ENCODE data around the gene EPN3. TPM values are rescaled to one million over a fixed set of nuclear protein-coding genes. Genes with fewer than 3 reads are reported as not detected.

Gene EPN3
- polyA plus RNA-seq, 1 donor from 2014 or later, result not detected

DNA sequence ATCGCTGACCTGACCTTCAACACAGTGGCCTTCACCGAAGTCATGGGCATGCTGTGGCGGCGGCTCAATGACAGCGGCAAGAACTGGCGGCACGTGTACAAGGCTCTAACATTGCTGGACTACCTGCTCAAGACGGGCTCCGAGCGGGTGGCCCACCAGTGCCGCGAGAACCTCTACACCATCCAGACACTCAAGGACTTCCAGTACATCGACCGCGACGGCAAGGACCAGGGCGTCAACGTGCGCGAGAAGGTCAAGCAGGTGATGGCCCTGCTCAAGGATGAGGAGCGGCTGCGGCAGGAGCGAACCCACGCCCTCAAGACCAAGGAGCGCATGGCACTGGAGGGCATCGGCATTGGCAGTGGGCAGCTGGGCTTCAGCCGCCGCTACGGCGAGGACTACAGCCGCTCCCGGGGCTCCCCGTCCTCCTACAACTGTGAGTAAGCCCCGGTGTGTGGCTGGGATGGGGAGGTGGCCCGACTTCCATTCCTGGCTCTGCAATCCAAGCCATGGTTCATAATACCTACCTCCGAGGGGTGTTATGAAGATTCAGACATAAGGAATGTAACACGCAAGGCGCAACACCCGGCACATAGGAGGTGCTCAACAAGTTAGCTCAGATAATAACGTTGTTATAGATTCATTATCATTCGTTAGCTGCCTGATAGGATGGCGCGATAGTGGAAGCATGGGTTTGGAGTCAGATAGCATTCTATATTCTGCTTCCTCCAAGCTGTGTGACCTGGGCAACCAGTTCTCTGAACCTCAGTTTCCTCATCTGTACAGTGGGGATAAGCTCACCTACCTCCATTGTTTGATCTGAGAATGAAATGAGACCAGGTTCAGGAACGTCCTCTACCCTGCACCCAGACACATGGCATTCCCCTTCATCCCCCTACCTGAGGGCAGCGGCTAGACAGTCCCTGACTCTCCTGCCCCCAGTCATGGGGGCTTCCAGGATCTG, 4.4 kb downstream of the EPN3 start:
- no peak overlapping the region for H2AFZ ChIP-seq (ENCODE audit: low read depth, low read length)
- H3K27me3 ChIP-seq (ENCODE audit: insufficient read depth, low read depth, low read length), result peaks cover 24% of the 10 kb centered on the region

DNA sequence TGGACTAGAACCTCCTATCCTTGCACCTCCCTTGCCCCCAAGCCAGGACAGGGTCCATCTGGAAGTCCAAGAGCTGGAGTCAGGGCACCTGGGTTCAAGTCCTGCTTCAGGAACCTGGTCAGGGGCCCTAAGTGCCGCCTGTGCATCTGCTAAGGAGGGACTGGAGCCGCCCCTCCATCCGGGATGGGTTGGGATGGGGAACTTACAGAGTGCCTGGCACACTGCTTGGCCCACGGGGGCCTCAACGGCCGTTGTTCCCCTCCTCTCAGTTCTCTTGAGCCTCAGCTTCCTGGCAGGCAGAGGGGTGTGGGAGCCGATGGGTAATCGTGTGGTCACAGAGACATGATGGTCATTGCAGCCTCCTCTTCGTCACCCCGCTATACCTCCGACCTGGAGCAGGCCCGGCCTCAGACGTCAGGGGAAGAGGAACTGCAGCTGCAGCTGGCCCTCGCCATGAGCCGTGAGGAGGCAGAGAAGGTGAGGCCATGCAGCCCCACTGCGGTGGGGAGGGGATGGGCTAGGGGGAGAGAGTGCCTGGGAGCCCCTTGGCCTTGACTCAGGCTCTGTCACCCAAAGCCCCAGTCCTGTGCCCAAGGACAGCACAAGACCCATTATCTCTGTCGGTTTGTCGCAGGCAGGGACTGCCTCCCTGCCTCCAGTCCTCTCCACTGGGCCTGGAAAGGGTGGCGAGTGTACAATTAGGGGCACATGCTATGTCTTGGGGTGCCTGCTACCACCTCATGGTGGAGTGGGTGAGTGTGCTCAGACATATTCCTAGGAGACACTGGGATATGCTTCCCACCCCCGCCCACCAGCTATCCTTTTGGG, 5.4 kb downstream of the EPN3 start:
- no peak overlapping the region for H3K27ac ChIP-seq (ENCODE audit: low read length)
- no peak overlapping the region for H3K4me2 ChIP-seq (ENCODE audit: low read length)
- no peak overlapping the region for H3K4me3 ChIP-seq (ENCODE audit: low read length)
- H3K9me3 ChIP-seq (ENCODE audit: low read length), result no peaks in the 10 kb centered on the region
- no peak for TF ChIP-seq MXI1 (conservative IDR thresholded peaks at IDR 0.05; ENCODE audit: poor library complexity, severe bottlenecking)
- TF ChIP-seq RAD21 (conservative IDR thresholded peaks at IDR 0.05), result no peak
- TF ChIP-seq SMC3 (conservative IDR thresholded peaks at IDR 0.05; ENCODE audit: poor library complexity), result no peak
- H3K79me2 ChIP-seq (replicated peaks; ENCODE audit: insufficient read depth, low read length), result no peaks in the 10 kb centered on the region
- no peaks in the 10 kb centered on the region for H4K20me1 ChIP-seq (ENCODE audit: insufficient read depth)
- no peaks in the 10 kb centered on the region for H3F3A ChIP-seq (ENCODE audit: insufficient read depth, low read length, poor library complexity, severe bottlenecking)
- H2AFZ ChIP-seq (ENCODE audit: low read depth, low read length), result no peak overlapping the region
- H3K9ac ChIP-seq (ENCODE audit: low read length), result no peak overlapping the region
- H3K36me3 ChIP-seq (ENCODE audit: insufficient read depth, low read length), result no peaks in the 10 kb centered on the region
- H3K9me2 ChIP-seq (ENCODE audit: insufficient read depth, low read length), result no peaks in the 10 kb centered on the region
- H3K27me3 ChIP-seq (ENCODE audit: insufficient read depth, low read depth, low read length), result peaks cover 14% of the 10 kb centered on the region

More for the DNA sequence above, 4.4 kb downstream of the EPN3 start:
- no peaks in the 10 kb centered on the region for H4K20me1 ChIP-seq (ENCODE audit: insufficient read depth)
- TF ChIP-seq, protein P1, sequence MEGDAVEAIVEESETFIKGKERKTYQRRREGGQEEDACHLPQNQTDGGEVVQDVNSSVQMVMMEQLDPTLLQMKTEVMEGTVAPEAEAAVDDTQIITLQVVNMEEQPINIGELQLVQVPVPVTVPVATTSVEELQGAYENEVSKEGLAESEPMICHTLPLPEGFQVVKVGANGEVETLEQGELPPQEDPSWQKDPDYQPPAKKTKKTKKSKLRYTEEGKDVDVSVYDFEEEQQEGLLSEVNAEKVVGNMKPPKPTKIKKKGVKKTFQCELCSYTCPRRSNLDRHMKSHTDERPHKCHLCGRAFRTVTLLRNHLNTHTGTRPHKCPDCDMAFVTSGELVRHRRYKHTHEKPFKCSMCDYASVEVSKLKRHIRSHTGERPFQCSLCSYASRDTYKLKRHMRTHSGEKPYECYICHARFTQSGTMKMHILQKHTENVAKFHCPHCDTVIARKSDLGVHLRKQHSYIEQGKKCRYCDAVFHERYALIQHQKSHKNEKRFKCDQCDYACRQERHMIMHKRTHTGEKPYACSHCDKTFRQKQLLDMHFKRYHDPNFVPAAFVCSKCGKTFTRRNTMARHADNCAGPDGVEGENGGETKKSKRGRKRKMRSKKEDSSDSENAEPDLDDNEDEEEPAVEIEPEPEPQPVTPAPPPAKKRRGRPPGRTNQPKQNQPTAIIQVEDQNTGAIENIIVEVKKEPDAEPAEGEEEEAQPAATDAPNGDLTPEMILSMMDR (IDR thresholded peaks at IDR 0.05; ENCODE audit: poor library complexity, severe bottlenecking), result no peak
- TF ChIP-seq RAD21 (conservative IDR thresholded peaks at IDR 0.05), result no peak
- TF ChIP-seq EZH2 (IDR thresholded peaks at IDR 0.05; ENCODE audit: borderline replicate concordance, insufficient read depth, low read length, poor library complexity, severe bottlenecking), result no peak
- no peak for TF ChIP-seq TAF1 (IDR thresholded peaks at IDR 0.05; ENCODE audit: low read depth)
- no peak overlapping the region for H3K4me2 ChIP-seq (ENCODE audit: low read length)
- no peaks in the 10 kb centered on the region for H3K9me2 ChIP-seq (ENCODE audit: insufficient read depth, low read length)
- H3K4me3 ChIP-seq (ENCODE audit: low read length), result no peak overlapping the region
- H3K79me2 ChIP-seq (replicated peaks; ENCODE audit: insufficient read depth, low read length), result no peaks in the 10 kb centered on the region
- no peaks in the 10 kb centered on the region for H3F3A ChIP-seq (ENCODE audit: insufficient read depth, low read length, poor library complexity, severe bottlenecking)
- no peak overlapping the region for H3K27ac ChIP-seq (ENCODE audit: low read length)
- no peaks in the 10 kb centered on the region for H3K36me3 ChIP-seq (ENCODE audit: insufficient read depth, low read length)
- H3K9me3 ChIP-seq (ENCODE audit: low read length), result no peaks in the 10 kb centered on the region
- no peak overlapping the region for H3K9ac ChIP-seq (ENCODE audit: low read length)

DNA sequence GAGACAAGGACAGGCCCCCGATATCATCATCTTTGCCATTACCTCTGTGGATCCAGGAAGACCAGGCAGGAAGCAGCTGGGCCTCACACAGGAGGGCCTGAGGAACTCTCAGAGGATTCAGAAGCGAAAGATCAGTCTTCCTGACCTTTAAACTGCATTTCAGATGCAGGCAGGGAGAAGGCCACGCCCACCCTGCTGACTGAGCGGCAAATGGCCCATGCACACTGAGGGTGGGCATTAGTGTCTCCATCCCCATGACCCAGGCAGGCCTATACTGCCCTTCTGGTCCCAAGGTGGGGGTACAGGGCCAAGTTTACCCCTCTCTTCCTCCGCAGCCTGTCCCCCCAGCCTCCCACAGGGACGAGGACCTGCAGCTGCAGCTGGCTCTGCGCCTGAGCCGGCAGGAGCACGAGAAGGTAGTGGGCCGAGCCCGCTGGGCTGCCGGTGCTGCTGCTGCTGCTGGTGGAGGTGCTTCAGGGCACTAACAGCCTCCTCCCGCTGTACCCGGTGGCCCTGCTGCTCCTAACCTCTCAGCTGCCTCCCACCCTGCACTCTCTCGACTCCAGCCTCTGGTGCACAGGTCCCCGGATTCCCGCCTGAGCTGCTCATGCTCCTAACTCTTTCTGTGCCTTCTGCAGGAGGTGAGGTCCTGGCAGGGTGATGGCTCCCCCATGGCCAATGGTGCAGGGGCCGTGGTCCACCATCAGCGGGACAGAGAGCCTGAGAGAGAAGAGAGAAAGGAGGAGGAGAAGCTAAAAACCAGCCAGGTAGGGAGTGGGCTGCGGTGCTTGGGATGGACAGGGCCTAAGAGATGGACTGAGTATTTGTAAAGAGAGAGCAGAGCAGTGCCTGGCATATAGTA, 6.2 kb downstream of the EPN3 start:
- H3K9ac ChIP-seq (ENCODE audit: low read length), result no peak overlapping the region
- no peak overlapping the region for H3K4me2 ChIP-seq (ENCODE audit: low read length)
- no peaks in the 10 kb centered on the region for H3K36me3 ChIP-seq (ENCODE audit: insufficient read depth, low read length)
- H3K79me2 ChIP-seq (replicated peaks; ENCODE audit: insufficient read depth, low read length), result no peaks in the 10 kb centered on the region
- H3K9me2 ChIP-seq (ENCODE audit: insufficient read depth, low read length), result no peaks in the 10 kb centered on the region
- TF ChIP-seq, protein P2, sequence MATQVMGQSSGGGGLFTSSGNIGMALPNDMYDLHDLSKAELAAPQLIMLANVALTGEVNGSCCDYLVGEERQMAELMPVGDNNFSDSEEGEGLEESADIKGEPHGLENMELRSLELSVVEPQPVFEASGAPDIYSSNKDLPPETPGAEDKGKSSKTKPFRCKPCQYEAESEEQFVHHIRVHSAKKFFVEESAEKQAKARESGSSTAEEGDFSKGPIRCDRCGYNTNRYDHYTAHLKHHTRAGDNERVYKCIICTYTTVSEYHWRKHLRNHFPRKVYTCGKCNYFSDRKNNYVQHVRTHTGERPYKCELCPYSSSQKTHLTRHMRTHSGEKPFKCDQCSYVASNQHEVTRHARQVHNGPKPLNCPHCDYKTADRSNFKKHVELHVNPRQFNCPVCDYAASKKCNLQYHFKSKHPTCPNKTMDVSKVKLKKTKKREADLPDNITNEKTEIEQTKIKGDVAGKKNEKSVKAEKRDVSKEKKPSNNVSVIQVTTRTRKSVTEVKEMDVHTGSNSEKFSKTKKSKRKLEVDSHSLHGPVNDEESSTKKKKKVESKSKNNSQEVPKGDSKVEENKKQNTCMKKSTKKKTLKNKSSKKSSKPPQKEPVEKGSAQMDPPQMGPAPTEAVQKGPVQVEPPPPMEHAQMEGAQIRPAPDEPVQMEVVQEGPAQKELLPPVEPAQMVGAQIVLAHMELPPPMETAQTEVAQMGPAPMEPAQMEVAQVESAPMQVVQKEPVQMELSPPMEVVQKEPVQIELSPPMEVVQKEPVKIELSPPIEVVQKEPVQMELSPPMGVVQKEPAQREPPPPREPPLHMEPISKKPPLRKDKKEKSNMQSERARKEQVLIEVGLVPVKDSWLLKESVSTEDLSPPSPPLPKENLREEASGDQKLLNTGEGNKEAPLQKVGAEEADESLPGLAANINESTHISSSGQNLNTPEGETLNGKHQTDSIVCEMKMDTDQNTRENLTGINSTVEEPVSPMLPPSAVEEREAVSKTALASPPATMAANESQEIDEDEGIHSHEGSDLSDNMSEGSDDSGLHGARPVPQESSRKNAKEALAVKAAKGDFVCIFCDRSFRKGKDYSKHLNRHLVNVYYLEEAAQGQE (IDR thresholded peaks at IDR 0.05; ENCODE audit: borderline replicate concordance), result no peak
- no peak for TF ChIP-seq SMC3 (conservative IDR thresholded peaks at IDR 0.05; ENCODE audit: poor library complexity)
- TF ChIP-seq EZH2 (IDR thresholded peaks at IDR 0.05; ENCODE audit: borderline replicate concordance, insufficient read depth, low read length, poor library complexity, severe bottlenecking), result no peak
- no peak for TF ChIP-seq POLR2AphosphoS5 (IDR thresholded peaks at IDR 0.05)
- TF ChIP-seq TAF1 (IDR thresholded peaks at IDR 0.05; ENCODE audit: low read depth), result no peak
- TF ChIP-seq RAD21 (conservative IDR thresholded peaks at IDR 0.05), result no peak
- TF ChIP-seq MXI1 (conservative IDR thresholded peaks at IDR 0.05; ENCODE audit: poor library complexity, severe bottlenecking), result no peak
- TF ChIP-seq, protein P1 (IDR thresholded peaks at IDR 0.05; ENCODE audit: poor library complexity, severe bottlenecking), result no peak
- TF ChIP-seq EP300 (conservative IDR thresholded peaks at IDR 0.05; ENCODE audit: poor library complexity, severe bottlenecking), result no peak
- H3K27me3 ChIP-seq (ENCODE audit: insufficient read depth, low read depth, low read length), result peaks cover 6% of the 10 kb centered on the region
- H3K9me3 ChIP-seq (ENCODE audit: low read length), result no peaks in the 10 kb centered on the region
- no peaks in the 10 kb centered on the region for H4K20me1 ChIP-seq (ENCODE audit: insufficient read depth)
- H3K4me3 ChIP-seq (ENCODE audit: low read length), result no peak overlapping the region
- no peak overlapping the region for H2AFZ ChIP-seq (ENCODE audit: low read depth, low read length)
- H3F3A ChIP-seq (ENCODE audit: insufficient read depth, low read length, poor library complexity, severe bottlenecking), result no peaks in the 10 kb centered on the region
- no peak overlapping the region for H3K27ac ChIP-seq (ENCODE audit: low read length)
